GM18505 (cell line): ENCODE data around the gene DVL3.
A peak's percentile ranks its signal among the peaks of the same experiment; 100 is the strongest.
"Not testable (repeated sequence)": the region's sequence is repeated elsewhere in the genome, so short reads cannot be mapped to it uniquely, and the experiment has no call there.

ENCODE experiments used
- ATAC-seq: cut with Tn5 transposase; IDR thresholded peaks from one replicate; pipeline ENCODE4 v1.9.1; 2021; ENCODE audit not compliant: unreplicated experiment
- POLR2A ChIP-seq: IDR thresholded peaks from 4 replicates; pipeline ENCODE4 v1.6.1; 2011; ENCODE audit warnings: borderline replicate concordance; ENCODE audit not compliant: insufficient read depth, insufficient read length; ENCODE audit errors: extremely low read depth

The DVL3 gene

GRCh38 chr3:184142199-184142598 lies 13.0 kb upstream of the DVL3 start:
- no peak for TF ChIP-seq POLR2A
- no peak for ATAC-seq

- TF ChIP-seq POLR2A = no peak
- no peak for ATAC-seq
Measured at GRCh38 chr3:184143327-184143726, 11.8 kb upstream of the DVL3 start.

DNA sequence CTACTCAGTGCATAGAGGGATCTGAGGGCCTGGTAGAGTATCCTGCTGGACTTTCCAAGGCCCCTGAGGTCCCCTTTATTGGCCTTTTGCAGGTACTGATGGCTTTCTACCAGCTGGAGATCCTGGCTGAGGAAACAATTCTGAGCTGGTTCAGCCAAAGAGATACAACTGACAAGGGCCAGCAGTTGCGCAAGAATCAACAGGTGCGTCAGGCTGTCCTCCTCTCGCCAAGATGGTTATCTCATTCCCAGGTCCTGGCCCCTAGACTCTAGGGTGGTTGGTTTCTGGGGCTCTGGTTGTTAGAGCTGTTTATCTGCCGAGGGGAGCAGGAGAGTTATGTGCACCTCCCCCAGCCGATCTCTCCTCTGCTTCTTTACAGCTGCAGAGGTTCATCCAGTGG lies 10.7 kb upstream of the DVL3 start:
- no peak for TF ChIP-seq POLR2A

DNA sequence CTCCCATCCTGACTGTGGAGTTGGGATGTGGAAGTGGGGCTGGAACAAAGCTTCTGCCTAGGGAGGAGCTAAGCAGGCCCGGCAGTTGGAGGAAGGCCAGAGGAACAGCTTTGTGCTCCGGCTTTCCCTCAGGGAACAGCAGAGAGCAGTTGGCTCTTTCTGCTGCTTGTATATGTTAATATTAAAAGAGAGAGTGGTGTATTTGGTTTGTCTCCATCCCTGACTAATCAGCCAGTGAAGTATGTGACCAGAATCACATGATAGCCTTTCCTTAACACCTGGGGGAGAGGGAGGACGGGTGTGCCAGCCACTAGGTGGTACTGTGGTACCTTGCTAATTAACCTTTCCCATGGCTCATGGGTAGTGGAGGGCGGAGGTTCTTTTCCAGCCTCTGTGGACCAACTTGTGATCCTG lies 10.1 kb upstream of the DVL3 start:
- ATAC-seq = no peak

More for the DNA sequence above, 10.7 kb upstream of the DVL3 start:
- no peak for ATAC-seq

GRCh38 chr3:184145751-184146270 lies 9.4 kb upstream of the DVL3 start:
- TF ChIP-seq POLR2A = no peak
- no peak for ATAC-seq

More for the DNA sequence above, 10.1 kb upstream of the DVL3 start:
- TF ChIP-seq POLR2A = no peak

DNA sequence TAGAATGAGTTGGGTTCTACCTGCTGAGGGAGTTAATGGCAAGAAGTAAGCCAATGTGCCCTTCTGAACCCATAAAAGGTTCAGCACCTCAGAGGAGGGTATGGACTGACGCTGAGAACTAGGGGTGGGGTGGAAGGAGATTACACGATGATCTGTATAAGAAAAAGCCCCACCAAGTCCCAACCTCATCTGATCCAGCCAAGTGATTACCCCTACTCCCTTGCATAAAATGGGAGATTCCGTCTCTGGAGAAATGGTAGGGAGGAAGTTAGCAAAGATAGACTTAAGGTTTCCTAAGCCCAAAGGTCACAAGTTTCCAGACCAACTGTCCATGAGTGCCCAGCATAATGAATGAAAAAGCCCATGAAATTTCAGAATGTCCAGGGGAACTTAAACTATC lies 7.1 kb upstream of the DVL3 start:
- no peak for ATAC-seq
- TF ChIP-seq POLR2A = no peak

- ATAC-seq = no peak
- TF ChIP-seq POLR2A = no peak
Measured at GRCh38 chr3:184149123-184149522, 6.1 kb upstream of the DVL3 start.

GRCh38 chr3:184149770-184150169 lies 5.4 kb upstream of the DVL3 start:
- not testable (repeated sequence) for ATAC-seq

DNA sequence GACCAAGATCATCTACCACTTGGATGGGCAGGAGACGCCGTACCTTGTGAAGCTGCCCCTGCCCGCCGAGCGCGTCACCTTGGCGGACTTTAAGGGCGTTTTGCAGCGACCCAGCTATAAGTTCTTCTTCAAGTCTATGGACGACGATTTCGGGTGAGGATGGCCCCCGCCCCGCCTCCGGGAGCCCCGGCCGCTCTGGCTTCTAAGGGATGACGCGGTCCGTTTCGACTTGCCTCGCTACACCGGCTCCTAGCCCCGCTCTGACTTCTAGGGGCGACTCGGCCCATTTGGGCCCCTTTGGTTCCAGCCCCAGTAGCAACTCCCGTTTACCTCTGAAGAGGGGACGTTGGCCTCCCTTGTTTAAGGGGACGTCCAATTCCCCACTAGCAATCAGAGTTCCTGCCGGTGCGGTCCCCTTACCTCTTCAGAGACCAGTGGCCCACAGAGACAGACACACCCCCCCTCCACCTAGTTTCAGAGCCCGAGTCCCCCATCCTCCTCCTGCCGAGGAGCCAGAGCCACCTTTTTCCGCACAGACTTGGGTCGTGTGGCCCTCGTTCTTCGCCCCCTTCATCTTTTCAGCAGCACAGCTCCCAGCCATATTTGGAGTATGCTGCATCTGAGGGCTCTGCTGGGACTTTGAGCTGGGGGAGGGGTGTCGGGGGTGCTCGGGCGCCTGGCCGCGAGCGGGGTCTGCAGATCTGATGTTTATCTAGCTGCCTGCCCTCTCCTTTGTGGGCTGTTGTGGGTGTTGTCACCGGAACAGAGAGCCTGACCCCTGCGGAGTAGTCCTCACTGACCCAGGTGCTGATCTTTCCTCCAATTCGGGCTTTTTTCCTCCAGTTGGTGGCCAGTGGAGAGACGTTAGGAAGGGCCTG lies 706 bp downstream of the DVL3 start:
- no peak for TF ChIP-seq POLR2A
- ATAC-seq = peak; percentile 31

DNA sequence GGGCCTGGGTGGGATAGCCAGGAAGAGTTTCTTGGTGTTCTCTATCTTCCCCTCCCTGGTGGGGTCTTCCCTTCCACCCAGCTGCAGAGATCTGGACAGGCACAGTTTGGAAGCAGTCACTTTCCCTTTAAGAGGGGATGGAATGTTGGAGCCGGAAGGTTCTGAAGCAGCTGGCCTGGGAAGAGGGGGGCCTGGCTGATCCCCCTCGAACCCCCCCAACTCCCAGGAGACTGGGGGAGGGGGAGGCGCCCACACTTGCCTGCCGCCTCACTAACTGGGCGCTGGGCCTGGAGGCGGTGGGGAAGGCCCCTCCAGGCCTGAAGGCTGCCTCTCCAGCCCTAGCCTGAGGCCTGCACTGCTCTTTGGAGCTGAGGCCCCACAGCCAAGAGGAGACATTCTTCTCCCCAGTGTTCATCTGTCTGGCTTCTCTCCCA lies 1.4 kb downstream of the DVL3 start:
- no peak for ATAC-seq
- no peak for TF ChIP-seq POLR2A

GRCh38 chr3:184157206-184157605 lies 2.0 kb downstream of the DVL3 start:
- TF ChIP-seq POLR2A = no peak
- no peak for ATAC-seq

GRCh38 chr3:184158404-184158803 lies 3.2 kb downstream of the DVL3 start:
- TF ChIP-seq POLR2A = no peak
- no peak for ATAC-seq

DNA sequence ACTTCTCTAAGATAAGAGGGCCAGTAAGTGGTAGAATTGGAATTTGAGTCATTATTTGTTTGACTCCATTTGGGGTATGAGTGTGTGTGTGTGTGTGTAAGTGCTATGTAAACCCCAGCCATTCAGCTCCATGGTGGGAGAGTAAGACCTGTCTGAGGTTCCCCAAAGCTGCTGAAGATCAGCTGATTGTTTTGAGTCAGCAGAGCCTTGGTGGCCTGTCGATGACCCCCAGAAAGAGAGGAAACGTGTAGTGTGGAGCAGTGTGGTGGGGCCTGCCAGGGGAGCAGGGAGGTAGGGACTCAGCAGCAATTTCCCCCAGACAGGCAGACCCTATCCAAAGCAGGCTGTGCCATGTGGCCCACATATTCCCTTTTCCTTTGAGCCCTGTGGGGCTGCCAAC lies 5.3 kb downstream of the DVL3 start:
- ATAC-seq = no peak

DNA sequence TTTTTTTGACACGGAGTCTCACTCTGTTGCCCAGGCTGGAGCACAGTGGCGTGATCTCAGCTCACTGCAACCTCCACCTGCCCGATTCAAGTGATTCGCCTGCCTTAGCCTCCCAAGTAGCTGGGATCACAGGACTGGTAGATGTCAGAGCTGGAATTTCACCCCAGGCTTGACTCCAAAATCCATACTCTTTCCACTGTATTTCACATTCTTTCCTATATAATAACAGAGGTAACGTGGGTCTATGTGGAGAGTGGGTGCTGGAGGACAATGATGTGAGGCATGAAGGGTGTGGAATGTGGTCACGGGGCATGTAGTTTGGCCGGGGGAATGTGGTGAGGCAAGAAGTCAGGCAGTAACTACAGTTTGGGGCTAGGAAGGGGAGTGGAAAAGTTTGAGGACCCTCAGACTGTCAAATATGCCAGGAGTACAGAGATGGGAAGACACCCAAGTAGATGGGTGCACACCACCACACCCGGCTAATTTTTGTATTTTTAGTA lies 7.4 kb downstream of the DVL3 start:
- ATAC-seq = not testable (repeated sequence)

More for the DNA sequence above, 5.3 kb downstream of the DVL3 start:
- no peak for TF ChIP-seq POLR2A
